Measurements from ENCODE around the gene BCL6. TPM values are rescaled to one million over a fixed set of nuclear protein-coding genes. Genes with fewer than 3 reads are reported as not detected.

Gene BCL6
- total RNA-seq, 8 experiments from 2014 or later, result 1.5 to 65.5 (median 9.5) TPM

DNA sequence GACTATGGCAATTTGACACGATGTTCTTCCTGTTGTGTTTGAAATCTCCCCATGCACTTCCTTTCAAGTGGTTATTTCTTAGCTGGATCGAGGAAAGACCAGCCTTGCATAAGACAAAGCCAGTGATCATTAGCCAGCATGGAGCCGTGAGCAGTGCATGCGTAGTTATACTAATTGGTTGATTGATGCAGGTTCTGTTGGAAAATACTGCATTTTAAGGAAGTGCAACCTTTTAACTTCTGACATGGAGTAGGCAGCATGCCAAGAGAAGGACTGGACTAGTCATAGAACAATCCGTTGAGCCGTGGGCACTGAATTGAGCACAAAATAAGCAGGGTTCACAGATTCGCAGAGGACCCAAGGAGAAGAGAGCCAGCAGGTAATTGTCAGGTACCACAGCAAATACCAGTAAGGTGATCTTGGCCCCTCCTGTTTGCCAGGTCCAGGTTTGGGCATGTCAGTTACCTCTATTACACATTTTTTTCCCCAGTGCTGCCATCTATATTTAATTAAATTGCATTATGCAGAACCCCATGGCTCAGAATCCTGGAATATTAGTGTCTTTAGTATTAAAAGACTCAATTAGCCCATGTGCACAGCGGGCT lies 29.0 kb upstream of the BCL6 start:
- H3K4me3 ChIP-seq, result no peak overlapping the region
- no peak for ATAC-seq (replicated peaks in 6 of 8)
- WGBS, 10 experiments, result 49 to 100% (median 78%) methylated on average over 1 to 8 of the region's 8 CpGs
- no peak overlapping the region for H3K27ac ChIP-seq
- in situ Hi-C loops (cut with MboI; ENCODE audit: low pct_unique_long_range_greater_than_20kb in 2 of 9, low sequenced_read_pairs in 9 of 9, unreplicated experiment in 9 of 9), result no loop called here
- H3K4me1 ChIP-seq (replicated peaks in 1 of 2), result peaks cover 0 to 3% of the 10 kb centered on the region in 2 donors

DNA sequence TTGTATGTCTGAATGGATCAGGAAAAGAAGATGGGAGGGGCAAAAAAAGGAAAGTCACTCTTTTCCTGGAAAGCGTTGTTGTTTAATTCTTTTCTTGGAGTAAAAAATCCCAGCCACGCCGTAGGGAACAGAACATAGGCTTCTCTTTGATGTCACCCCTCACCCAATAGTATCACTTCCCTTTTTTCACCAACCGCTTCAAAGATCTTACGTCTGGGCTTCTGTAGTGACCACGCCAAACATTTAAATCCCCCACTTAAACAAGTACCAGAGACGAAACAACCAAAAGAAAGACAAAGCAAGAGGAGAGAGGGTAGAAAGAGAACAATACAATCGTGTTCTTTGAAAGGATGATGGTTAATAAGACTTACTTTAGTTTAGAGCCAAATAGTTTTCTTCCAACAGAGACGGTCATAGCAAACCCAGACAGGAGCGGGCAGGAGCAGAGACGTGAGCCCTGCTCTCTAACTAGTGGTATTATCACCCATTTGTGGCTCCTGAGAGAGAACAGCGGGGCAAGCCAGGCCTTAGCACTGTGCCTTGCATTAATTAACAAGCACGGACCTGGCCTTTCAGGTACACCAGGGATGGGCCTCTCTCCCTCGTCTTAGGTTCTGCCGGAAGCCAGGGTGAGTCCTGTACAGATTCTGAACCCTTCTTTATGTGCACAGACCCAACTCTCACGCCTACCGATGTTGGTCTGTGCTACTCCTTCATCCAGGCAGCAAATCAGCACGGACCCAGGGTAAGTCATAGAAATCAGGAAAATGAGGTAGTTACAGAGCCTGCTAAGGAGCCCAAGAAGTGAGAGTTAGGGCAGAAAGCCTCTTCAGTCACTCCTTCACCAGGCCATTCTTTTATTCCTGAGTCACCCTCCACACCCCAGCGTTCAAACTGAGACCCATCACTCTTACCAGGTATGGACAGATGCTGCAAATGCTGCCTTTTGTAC lies 28.2 kb upstream of the BCL6 start:
- no peak for ATAC-seq (replicated peaks in 6 of 8)
- in situ Hi-C loops (cut with MboI; ENCODE audit: low pct_unique_long_range_greater_than_20kb in 2 of 9, low sequenced_read_pairs in 9 of 9, unreplicated experiment in 9 of 9), result no loop called here

DNA sequence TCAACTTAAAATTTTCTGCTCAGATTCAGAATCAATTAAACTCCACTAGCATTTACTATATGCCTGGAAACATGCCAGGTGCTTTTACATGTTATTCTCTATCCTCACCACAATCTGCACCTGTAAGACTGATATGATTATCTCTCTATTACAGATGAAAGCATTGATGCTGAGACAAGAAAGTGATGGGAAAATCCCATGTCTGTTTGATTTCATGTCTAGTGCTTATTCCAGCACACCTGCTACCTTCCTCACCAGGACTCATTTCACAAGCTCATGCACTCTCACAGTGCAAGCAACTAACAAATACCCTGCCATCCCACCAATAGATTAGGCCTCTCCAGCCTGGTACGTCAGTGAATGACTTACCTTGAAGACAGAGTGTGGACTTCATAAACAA lies 25.0 kb upstream of the BCL6 start:
- in situ Hi-C loops (cut with MboI; ENCODE audit: low pct_unique_long_range_greater_than_20kb in 2 of 9, low sequenced_read_pairs in 9 of 9, unreplicated experiment in 9 of 9), result no loop called here
- Histone ChIP-seq H3K4me3 (no peak overlapping the region), H3K27ac (no peak overlapping the region), H3K4me1 (replicated peaks in 1 of 2) (peaks cover 0 to 3% of the 10 kb centered on the region in 2 donors)
- ATAC-seq (replicated peaks in 6 of 8), result no peak
- 43 to 100% (median 100%) methylated on average over 1 of the region's 1 CpG; no CpG with 5 or more reads in 5 of the 10 experiments for WGBS, 10 experiments

More for the DNA sequence above, 28.2 kb upstream of the BCL6 start:
- no peak overlapping the region for H3K27ac ChIP-seq
- no peak overlapping the region for H3K4me3 ChIP-seq
- H3K4me1 ChIP-seq (replicated peaks in 1 of 2), result peaks cover 0 to 3% of the 10 kb centered on the region in 2 donors
- WGBS, 10 experiments, result 70 to 94% (median 88%) methylated on average over 4 to 14 of the region's 19 CpGs

DNA sequence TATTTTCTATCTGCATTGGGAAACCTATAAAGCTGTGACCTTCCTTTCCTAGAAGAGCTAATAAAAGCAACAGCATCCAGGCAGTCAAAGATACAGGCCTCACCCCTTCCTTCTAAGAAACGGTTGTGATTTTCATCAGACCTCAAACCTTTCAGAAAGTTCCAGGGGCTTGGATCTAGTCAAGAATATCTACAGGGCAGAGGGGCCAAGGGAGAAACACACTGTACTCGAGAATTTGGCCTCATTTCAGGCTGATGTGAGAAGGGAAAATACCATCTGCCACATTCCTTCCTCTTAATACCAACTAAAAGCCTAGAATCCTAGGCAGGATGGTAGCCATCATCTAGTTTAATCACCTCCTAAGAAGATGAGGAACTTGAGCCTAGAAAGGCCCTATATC lies 24.5 kb upstream of the BCL6 start:
- H3K27ac ChIP-seq, result no peak overlapping the region
- WGBS, 10 experiments, result 0 to 70% (median 50%) methylated on average over 1 to 2 of the region's 2 CpGs; no CpG with 5 or more reads in 3 of the 10 experiments
- no peak for ATAC-seq (replicated peaks in 6 of 8)
- H3K4me1 ChIP-seq (replicated peaks in 1 of 2), result peaks cover 0 to 3% of the 10 kb centered on the region in 2 donors
- in situ Hi-C loops (cut with MboI; ENCODE audit: low pct_unique_long_range_greater_than_20kb in 2 of 9, low sequenced_read_pairs in 9 of 9, unreplicated experiment in 9 of 9), result no loop called here
- H3K4me3 ChIP-seq, result no peak overlapping the region

DNA sequence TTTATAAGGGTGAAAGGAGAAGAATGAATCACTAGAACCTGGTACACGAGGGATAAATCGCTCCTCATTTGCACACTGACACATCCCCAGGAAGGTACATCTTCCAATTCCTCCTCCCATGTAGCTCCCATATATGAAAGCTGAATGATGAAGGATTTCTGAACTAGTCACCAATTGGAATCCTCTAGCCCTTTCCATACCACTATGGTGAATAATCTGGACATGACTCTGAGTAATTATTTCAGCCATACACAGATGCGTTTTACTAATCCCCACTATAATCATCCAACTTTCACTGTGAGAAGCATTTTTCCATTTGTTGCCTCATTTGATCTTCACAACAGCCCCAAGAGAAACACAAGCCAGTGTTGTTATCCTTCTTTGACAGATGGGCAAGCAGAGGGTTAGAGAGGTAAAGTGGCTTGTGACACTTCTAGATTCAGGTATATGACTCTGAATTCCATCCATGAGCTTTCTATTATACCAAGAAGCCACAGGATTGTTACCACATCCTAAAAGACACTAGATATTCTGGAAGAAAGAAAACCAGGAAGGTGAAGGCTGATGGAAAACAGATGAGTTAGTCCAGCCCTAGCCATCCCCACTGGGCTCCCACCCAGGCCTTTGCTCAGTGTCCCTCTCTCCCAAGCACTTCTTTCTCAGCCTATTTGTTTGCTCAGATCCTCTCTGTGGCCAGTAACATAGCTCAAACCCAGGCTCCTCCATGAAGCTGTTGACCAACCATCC lies 22.2 kb upstream of the BCL6 start:
- peaks cover 0 to 3% of the 10 kb centered on the region in 2 donors for H3K4me1 ChIP-seq (replicated peaks in 1 of 2)
- no peak overlapping the region for H3K4me3 ChIP-seq
- in situ Hi-C loops (cut with MboI; ENCODE audit: low pct_unique_long_range_greater_than_20kb in 2 of 9, low sequenced_read_pairs in 9 of 9, unreplicated experiment in 9 of 9), result no loop called here
- H3K27ac ChIP-seq, result no peak overlapping the region
- 0 to 100% (median 10%) methylated on average over 1 to 3 of the region's 3 CpGs; no CpG with 5 or more reads in 3 of the 10 experiments for WGBS, 10 experiments
- no peak for ATAC-seq (replicated peaks in 6 of 8)

DNA sequence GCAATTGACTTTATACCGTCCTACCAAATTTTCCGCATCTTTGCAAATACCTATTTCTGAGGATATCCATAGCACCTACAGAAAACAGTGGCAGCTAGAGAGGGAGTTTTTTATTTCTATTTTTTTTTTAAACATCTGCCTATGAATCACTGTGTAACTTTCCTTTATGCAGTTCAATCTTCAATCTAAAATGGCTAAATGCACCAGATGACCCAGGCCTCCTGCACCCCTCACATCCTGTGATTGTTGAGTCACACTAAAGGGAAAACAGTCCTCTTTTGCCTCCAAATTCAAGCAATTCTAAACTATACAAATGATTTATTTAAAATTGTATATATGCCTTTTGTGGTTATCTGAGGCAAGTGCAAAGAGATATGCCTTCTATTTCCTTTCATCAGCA lies 20.1 kb upstream of the BCL6 start:
- 86 to 100% (median 100%) methylated on average over 2 of the region's 2 CpGs; no CpG with 5 or more reads in 1 of the 10 experiments for WGBS, 10 experiments
- H3K4me3 ChIP-seq, result no peak overlapping the region
- H3K4me1 ChIP-seq (replicated peaks in 1 of 2), result peaks cover 0 to 2% of the 10 kb centered on the region in 2 donors
- in situ Hi-C loops (cut with MboI; ENCODE audit: low pct_unique_long_range_greater_than_20kb in 2 of 9, low sequenced_read_pairs in 9 of 9, unreplicated experiment in 9 of 9), result no loop called here
- no peak overlapping the region for H3K27ac ChIP-seq
- no peak for ATAC-seq (replicated peaks in 6 of 8)

DNA sequence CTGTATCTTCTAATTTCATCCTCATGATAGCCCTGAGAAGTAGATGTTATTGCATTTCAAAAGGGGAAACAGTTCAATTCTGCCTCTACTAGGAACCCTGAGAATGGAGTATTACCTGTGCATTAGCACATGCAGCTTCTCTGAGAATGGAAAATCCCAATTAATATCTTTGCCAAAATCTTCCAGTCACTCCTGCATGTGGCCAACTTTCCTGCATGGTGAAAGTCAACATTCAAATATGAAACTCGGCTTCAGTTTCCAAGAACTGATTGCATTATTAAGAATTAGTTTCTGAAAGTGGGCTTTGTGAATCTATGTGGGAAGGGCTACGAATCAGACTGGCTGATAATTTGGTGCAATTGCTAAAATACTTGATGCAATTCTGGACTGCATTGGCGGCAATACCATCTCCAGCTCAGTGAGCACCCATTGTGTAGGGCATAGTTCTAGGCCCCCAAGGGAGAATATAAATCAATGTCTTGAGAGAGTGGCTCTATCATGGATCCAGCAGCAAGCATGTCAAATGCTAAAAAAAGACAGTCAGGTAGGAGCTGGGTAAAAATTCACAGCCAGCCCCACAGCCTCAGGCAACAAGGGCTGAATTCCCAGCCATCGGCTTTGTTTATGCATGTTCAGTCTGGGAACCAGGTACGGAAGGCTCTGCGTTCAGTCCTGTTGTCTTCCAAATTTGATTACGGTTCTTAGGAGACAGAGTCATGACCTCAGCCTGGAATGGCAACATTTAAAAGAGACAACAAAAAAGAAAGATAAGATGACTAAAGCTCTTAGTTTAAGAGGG lies 18.8 kb upstream of the BCL6 start:
- in situ Hi-C loops (cut with MboI; ENCODE audit: low pct_unique_long_range_greater_than_20kb in 2 of 9, low sequenced_read_pairs in 9 of 9, unreplicated experiment in 9 of 9), result no loop called here
- Histone ChIP-seq H3K4me1 (replicated peaks in 1 of 2) (no peaks in the 10 kb centered on the region), H3K4me3 (no peak overlapping the region), H3K27ac (no peak overlapping the region)
- ATAC-seq (replicated peaks in 6 of 8), result peak in 1 of 8 experiments; percentile 20
- WGBS, 10 experiments, result 47 to 72% (median 50%) methylated on average over 2 to 7 of the region's 7 CpGs; no CpG with 5 or more reads in 2 of the 10 experiments

DNA sequence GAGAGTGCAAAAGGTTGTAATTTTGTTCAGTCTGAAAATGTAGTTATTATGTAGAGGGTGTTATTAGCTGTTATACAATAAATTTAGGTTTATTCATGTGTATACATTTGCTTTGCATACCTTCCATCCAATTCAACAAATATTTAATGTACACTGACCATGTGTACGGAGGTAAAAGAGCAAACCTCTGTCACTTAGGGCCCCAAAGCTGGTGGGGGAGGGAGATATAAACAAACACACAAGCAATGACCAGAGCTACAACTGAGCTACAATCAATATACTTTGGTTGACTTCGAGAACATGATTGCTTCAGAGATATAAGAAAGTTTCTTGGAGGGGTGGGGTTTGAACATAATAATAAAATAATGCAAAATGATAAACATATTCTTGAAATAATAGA lies 17.5 kb upstream of the BCL6 start:
- in situ Hi-C loops (cut with MboI; ENCODE audit: low pct_unique_long_range_greater_than_20kb in 2 of 9, low sequenced_read_pairs in 9 of 9, unreplicated experiment in 9 of 9), result no loop called here
- H3K4me3 ChIP-seq, result no peak overlapping the region

DNA sequence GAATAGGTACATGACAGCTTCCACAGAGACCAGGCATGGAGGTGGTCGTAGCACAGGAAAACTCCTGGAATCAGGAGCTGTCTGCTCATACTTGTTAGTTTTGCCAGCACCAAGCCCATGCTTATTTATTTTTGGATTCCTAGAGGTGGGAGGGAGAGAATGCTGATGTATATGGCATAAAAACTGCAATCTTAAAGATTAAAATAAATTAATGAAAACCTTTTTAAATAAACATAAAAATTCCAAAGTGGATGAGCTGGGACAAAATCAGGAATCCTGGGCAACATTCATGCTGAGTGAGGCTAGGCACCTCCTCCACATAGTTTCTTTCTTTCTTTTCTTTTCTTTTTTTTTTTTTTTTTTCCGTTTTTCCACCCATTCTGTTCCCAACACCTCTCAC lies 14.3 kb upstream of the BCL6 start:
- in situ Hi-C loops (cut with MboI; ENCODE audit: low pct_unique_long_range_greater_than_20kb in 2 of 9, low sequenced_read_pairs in 9 of 9, unreplicated experiment in 9 of 9), result no loop called here
- 0 to 100% (median 60%) methylated on average over 1 to 2 of the region's 2 CpGs; no CpG with 5 or more reads in 1 of the 10 experiments for WGBS, 10 experiments
- no peak for ATAC-seq (replicated peaks in 6 of 8)
- H3K4me3 ChIP-seq, result no peak overlapping the region
- no peaks in the 10 kb centered on the region for H3K4me1 ChIP-seq (replicated peaks in 1 of 2)
- H3K27ac ChIP-seq, result no peak overlapping the region

More for the DNA sequence above, 17.5 kb upstream of the BCL6 start:
- Histone ChIP-seq H3K4me1 (replicated peaks in 1 of 2) (no peaks in the 10 kb centered on the region), H3K27ac (no peak overlapping the region)
- 41 to 100% (median 67%) methylated on average over 1 to 2 of the region's 2 CpGs; no CpG with 5 or more reads in 3 of the 10 experiments for WGBS, 10 experiments
- ATAC-seq (replicated peaks in 6 of 8), result no peak

DNA sequence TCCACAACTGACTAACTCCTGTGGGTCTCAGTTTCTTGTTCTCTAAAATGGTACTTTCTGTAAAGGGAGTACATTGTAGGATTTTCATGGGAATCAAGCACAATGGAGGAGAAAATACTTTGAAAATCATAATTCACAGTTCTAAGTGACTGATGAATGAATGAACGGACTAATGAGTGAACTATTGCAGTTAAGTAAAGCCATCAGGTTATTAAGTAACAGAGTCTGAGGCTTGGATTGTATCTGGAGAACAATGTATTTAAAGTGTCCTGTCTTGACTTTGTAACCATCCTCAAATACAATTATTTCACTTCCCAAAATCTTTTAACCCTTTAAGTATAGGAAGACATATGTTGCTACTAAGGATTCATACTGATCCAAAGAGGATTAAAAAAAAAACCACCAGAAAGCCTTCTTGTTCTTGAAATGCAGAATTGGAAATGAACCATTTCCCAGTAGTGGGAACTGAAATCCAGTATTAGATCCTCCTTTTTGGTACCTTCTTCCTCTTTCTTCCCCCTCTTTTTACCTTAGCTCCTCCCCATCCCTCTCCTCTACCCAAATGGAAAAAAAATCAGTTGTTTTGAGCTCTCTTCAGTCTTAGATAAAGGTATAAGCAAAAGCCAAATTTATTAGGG lies 13.2 kb upstream of the BCL6 start:
- Histone ChIP-seq H3K4me1 (replicated peaks in 1 of 2) (no peaks in the 10 kb centered on the region), H3K4me3 (no peak overlapping the region), H3K27ac (no peak overlapping the region)
- in situ Hi-C loops (cut with MboI; ENCODE audit: low pct_unique_long_range_greater_than_20kb in 2 of 9, low sequenced_read_pairs in 9 of 9, unreplicated experiment in 9 of 9), result no loop called here
- WGBS, 10 experiments, result 13 to 100% (median 50%) methylated on average over 1 of the region's 1 CpG; no CpG with 5 or more reads in 1 of the 10 experiments
- no peak for ATAC-seq (replicated peaks in 6 of 8)

DNA sequence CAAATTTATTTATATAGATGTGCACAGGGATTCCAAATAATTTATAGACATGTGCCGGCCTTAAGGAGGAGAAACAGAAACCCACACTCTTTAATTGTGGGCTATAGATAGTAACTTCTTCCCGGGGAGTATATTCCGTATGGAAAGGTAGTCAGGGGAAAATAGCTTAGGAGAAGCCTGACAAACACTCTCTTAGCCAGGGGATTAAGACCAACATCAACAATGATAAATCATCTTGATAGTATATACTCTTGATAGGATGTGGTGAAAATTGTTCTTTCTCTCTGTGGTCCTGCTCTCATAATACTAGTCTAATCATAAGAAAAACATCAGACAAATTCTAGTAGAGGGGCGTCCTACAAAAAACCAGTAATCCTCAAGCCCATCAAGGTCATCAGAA lies 8.2 kb upstream of the BCL6 start:
- peaks cover 0 to 10% of the 10 kb centered on the region in 2 donors for H3K4me1 ChIP-seq (replicated peaks in 1 of 2)
- 61 to 100% (median 90%) methylated on average over 2 to 4 of the region's 4 CpGs; no CpG with 5 or more reads in 3 of the 10 experiments for WGBS, 10 experiments
- no peak for ATAC-seq (replicated peaks in 6 of 8)
- H3K4me3 ChIP-seq, result no peak overlapping the region
- in situ Hi-C loops (cut with MboI; ENCODE audit: low pct_unique_long_range_greater_than_20kb in 2 of 9, low sequenced_read_pairs in 9 of 9, unreplicated experiment in 9 of 9), result no loop called here
- no peak overlapping the region for H3K27ac ChIP-seq
